ENCODE measurements around the gene PPP2R5E. TPM values are rescaled to one million over a fixed set of nuclear protein-coding genes. Genes with fewer than 3 reads are reported as not detected.

The PPP2R5E gene
- total RNA-seq, 6 experiments from 2014 or later, result 12.5 to 34.8 (median 18.2) TPM

- Histone ChIP-seq H3K36me3 (no peaks in the 10 kb centered on the region), H3K4me1 (peaks cover 0 to 49% (median 24%) of the 10 kb centered on the region in 4 donors), H3K27me3 (no peaks in the 10 kb centered on the region), H3K4me3 (peak overlapping the region in 1 of 3 donors; percentile 1), H3K27ac (peak overlapping the region; percentile 73 to 82 (median 81)), H3K9me3 (no peaks in the 10 kb centered on the region)
- DNase-seq (peak; percentile 77 to 88 (median 87)), ATAC-seq (peak; percentile 83 to 97 (median 93))
- TF ChIP-seq CTCF (IDR thresholded peaks at IDR 0.05), result no peak
- TF ChIP-seq POLR2A (IDR thresholded peaks at IDR 0.05), result no peak
- WGBS (ENCODE audit: insufficient coverage, low coverage, low lambda C conversion rate, missing lambda C conversion rate), result 19% methylated on average over 5 of the region's 5 CpGs
- intact Hi-C loops (cut with DNase I), result no loop called here
These were observed 107.3 kb downstream of the PPP2R5E start for GRCh38 chr14:63435838-63436237.

- no peaks in the 10 kb centered on the region for H3K36me3 ChIP-seq
- H3K4me1 ChIP-seq, result peaks cover 0 to 49% (median 24%) of the 10 kb centered on the region in 4 donors
- H3K4me3 ChIP-seq, result peak overlapping the region in 1 of 3 donors; percentile 1
- no peak for DNase-seq
- intact Hi-C loops (cut with DNase I), result no loop called here
- WGBS (ENCODE audit: insufficient coverage, low coverage, low lambda C conversion rate, missing lambda C conversion rate), result 31% methylated on average over 2 of the region's 2 CpGs
- H3K27ac ChIP-seq, result peak overlapping the region; percentile 59 to 82 (median 81)
- no peaks in the 10 kb centered on the region for H3K9me3 ChIP-seq
- TF ChIP-seq POLR2A (IDR thresholded peaks at IDR 0.05) (no peak), CTCF (IDR thresholded peaks at IDR 0.05) (no peak)
- peak in 1 of 4 donors; percentile 4 for ATAC-seq
- H3K27me3 ChIP-seq, result no peaks in the 10 kb centered on the region
These were observed 108.0 kb downstream of the PPP2R5E start for GRCh38 chr14:63435204-63435603.

DNA sequence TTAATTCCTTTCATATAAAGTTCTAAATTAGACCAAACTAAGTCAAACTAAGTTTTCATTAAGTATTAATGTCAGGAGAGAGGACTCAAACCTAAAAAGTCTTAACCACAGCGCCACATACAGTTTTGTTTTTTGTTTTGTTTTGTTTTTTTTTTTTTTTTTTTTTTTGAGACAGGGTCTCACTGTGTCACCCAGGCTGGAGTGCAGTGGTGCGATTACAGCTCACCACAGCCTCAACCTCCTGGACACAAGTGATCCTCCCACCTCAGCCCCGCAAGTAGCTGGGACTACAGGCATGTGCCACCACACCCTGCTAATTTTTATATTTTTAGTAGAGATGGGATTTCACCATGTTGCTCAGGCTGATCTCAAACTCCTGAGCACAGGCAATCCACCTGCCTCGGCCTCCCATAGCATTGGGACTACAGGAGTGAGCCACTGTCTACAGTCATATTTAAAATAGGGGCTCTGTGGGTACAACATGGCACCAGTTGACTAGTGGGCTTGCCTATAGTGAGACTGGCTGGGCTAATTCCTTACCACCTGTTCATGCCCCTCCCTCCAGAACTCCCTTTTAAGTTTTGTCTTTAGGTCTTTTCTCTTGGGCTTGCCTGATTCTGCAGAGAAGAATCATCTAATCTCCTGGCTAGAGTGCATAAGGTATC lies 110.2 kb downstream of the PPP2R5E start:
- Histone ChIP-seq H3K4me3 (no peak overlapping the region), H3K4me1 (peaks cover 0 to 34% (median 16%) of the 10 kb centered on the region in 4 donors), H3K36me3 (no peaks in the 10 kb centered on the region), H3K27ac (no peak overlapping the region), H3K27me3 (no peaks in the 10 kb centered on the region), H3K9me3 (no peaks in the 10 kb centered on the region)
- no peak for TF ChIP-seq CTCF (IDR thresholded peaks at IDR 0.05)
- TF ChIP-seq POLR2A (IDR thresholded peaks at IDR 0.05), result no peak
- WGBS (ENCODE audit: insufficient coverage, low coverage, low lambda C conversion rate, missing lambda C conversion rate), result 80% methylated on average over 2 of the region's 4 CpGs
- no peak for ATAC-seq
- intact Hi-C loops (cut with DNase I), result no loop called here
- no peak for DNase-seq

DNA sequence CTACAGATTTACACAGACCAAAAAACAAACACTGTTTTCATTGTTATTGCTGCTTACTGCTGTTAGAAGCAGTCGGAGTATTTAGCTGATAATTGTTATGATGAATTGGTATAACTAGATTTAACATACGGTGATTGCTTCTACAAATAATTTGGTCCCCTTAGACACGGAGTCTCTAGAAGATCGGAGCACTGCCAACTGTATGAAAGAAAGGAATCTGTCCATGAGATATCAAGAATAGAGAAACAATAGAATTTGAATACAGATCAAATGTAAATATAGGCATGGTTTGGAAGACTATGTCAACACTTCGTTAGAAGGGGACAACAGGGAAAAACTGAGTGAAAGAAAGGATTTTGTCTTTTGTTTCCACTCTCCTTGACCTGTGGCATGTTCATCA lies 110.9 kb downstream of the PPP2R5E start:
- intact Hi-C loops (cut with DNase I), result no loop called here
- ATAC-seq (no peak), DNase-seq (no peak)
- Histone ChIP-seq H3K4me3 (no peak overlapping the region), H3K9me3 (no peaks in the 10 kb centered on the region), H3K27ac (no peak overlapping the region), H3K36me3 (no peaks in the 10 kb centered on the region), H3K4me1 (peaks cover 0 to 28% (median 13%) of the 10 kb centered on the region in 4 donors), H3K27me3 (no peaks in the 10 kb centered on the region)
- TF ChIP-seq CTCF (IDR thresholded peaks at IDR 0.05) (no peak), POLR2A (IDR thresholded peaks at IDR 0.05) (no peak)
- WGBS (ENCODE audit: insufficient coverage, low coverage, low lambda C conversion rate, missing lambda C conversion rate), result 57% methylated on average over 5 of the region's 5 CpGs

Measured in right lobe of liver (tissue), 6 donors.